Naive B cell (primary cell): ENCODE data around the gene IMPA2. TPM values are rescaled to one million over a fixed set of nuclear protein-coding genes. Genes with fewer than 3 reads are reported as not detected.

Experiments used
- ATAC-seq, 2 donors: fragments of 150-1000 bp; cut with Tn5 transposase; 2 replicates each; pipeline ENCODE4 v1.10.0; 2021; ENCODE audit warnings: low read depth in 2 of 2, mild to moderate bottlenecking in 2 of 2, moderate library complexity in 2 of 2
- DNase-seq: peaks from one replicate; pipeline ENCODE4 v3.0.0; 2022
- H3K27ac Mint-ChIP-seq, 6 donors: one replicate each; pipeline ENCODE4 v1.8.0; 2020 to 2022; ENCODE audit warnings: mild to moderate bottlenecking in 6 of 6, mixed read lengths in 6 of 6, moderate library complexity in 5 of 6, inconsistent platforms in 2 of 6
- H3K27me3 Mint-ChIP-seq, 3 donors: one replicate each; pipeline ENCODE4 v1.8.0; 2021 to 2022; ENCODE audit warnings: mixed read lengths in 3 of 3, mild to moderate bottlenecking in 1 of 3
- H3K36me3 Mint-ChIP-seq, 2 donors: one replicate each; pipeline ENCODE4 v1.8.0; 2020 to 2022; ENCODE audit warnings: mixed read lengths in 2 of 2, inconsistent platforms in 1 of 2, mild to moderate bottlenecking in 1 of 2
- H3K4me1 Mint-ChIP-seq, 3 donors: one replicate each; pipeline ENCODE4 v1.8.0; 2020 to 2022; ENCODE audit warnings: mixed read lengths in 3 of 3, inconsistent platforms in 1 of 3, mild to moderate bottlenecking in 1 of 3, moderate library complexity in 1 of 3
- H3K4me3 Mint-ChIP-seq, 8 donors: one replicate each; pipeline ENCODE4 v1.8.0; 2020 to 2022; ENCODE audit warnings: mild to moderate bottlenecking in 8 of 8, mixed read lengths in 8 of 8, moderate library complexity in 8 of 8, inconsistent platforms in 2 of 8
- H3K9me3 Mint-ChIP-seq, 7 donors: one replicate each; pipeline ENCODE4 v1.8.0; 2020 to 2022; ENCODE audit warnings: mixed read lengths in 7 of 7, mild to moderate bottlenecking in 5 of 7, inconsistent platforms in 2 of 7, moderate library complexity in 1 of 7
- polyA plus RNA-seq, 6 donors: library from polyadenylated mRNA; unstranded; fragments of 300-500 nt; fragmentation: Illumina TruSeq; gene quantifications; one replicate each; pipeline ENCODE4 v1.2.3, GENCODE V29; 2021; ENCODE audit warnings: low read depth in 6 of 6

The IMPA2 gene
- polyA plus RNA-seq, 6 donors from 2014 or later: 9.9 to 18.6 (median 13.0) TPM

DNA sequence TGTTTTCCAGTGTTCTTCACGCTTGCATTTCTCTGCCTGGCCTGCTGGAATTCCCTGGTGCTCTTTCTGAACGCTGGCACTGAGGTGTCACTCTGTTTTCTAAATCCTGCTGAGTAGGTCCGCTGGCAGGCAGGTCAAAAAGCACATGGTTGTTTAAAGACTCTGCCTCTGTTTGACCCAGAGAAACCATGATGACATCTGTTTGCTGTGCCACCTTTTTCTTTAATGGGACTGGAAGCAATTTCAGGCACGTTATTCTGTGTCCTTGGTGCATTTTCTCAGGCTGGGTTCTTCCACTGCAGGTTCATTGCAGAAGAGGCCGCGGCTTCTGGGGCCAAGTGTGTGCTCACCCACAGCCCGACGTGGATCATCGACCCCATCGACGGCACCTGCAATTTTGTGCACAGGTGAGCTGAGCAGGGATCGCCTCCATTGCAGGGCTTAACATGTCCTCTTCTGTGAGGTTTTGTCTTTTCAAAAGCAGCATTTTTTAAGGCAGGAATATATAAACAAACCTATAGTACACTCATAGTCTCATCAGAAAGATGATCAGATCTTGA, 28.4 kb downstream of the IMPA2 start:
- no peak for ATAC-seq
- DNase-seq: no peak
- no peaks in the 10 kb centered on the region for H3K9me3 Mint-ChIP-seq
- H3K4me1 Mint-ChIP-seq: peaks cover 3 to 9% (median 4%) of the 10 kb centered on the region in 3 donors
- peaks cover 5 to 7% of the 10 kb centered on the region in 2 donors for H3K36me3 Mint-ChIP-seq
- H3K27me3 Mint-ChIP-seq: no peaks in the 10 kb centered on the region
- H3K27ac Mint-ChIP-seq: peak overlapping the region in 1 of 6 donors; percentile 33
- H3K4me3 Mint-ChIP-seq: no peak overlapping the region

DNA sequence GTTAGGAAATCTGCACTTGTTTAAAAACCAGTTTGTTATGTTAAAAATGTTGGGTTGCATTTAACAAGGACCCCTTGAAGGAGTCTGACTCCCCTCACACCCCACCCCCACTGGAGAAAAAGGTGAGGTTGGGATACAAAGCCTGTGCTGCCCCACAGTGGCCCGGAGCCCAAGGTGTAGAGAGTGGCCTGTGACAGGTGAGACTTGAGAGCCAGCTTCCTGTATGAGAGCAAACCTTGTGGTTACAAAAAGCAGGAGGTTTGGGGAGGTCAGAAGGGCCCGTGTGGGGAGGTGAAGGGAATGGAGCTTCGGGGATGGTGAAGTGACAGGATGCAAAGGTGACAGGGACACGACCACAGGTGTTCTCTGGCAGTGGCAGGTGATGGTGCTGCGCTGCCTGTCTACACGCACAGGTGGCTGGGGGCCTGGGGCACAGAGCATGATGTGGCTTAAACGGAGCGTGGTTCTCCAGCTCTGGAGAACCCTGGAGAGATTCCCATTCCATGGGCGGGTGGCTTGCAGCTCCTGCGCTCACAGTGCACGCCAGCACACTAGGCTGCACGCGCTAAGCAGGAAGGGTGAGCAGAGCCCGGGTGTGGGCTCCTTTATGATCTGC, 29.0 kb downstream of the IMPA2 start:
- H3K4me1 Mint-ChIP-seq: peaks cover 0 to 5% (median 3%) of the 10 kb centered on the region in 3 donors
- ATAC-seq: no peak
- H3K9me3 Mint-ChIP-seq: no peaks in the 10 kb centered on the region
- no peaks in the 10 kb centered on the region for H3K27me3 Mint-ChIP-seq
- peaks cover 5 to 7% of the 10 kb centered on the region in 2 donors for H3K36me3 Mint-ChIP-seq
- no peak overlapping the region for H3K27ac Mint-ChIP-seq
- DNase-seq: no peak
- no peak overlapping the region for H3K4me3 Mint-ChIP-seq

DNA sequence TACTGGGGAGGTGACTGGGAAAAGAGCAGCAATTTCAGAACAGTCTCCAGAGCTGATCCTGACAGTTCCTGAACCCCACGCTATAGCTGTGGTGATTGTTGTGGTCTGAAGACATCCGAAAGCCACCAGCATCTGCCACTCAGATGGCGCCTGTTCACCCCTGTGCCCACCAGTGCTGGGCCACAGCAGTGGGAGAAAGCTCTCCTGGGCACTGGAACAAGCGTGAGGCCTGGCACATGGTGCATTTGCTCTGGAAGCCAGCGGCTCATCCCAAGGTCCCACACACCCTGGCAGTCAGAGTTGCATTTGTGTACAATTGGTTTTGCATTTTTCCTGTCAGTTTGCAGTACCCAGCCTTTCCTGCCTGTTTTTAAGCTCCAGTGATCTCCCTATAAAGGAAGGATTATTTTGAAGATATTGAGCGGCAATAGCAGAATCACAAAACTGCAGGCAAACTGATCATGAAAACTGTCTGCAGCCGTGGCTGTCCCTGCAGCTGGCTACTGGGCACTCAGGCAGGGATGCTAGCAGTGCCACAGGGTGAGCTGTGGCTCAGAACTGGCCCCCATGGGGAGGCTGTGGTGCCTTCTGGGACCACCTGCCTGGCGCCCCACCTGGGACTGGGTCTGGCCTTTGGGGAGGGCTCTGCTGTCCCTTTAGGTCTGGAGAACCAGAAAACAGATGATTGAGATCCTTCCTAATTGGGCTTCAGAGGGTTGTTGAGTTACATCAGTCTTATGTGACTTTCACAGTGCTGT, 30.1 kb downstream of the IMPA2 start:
- Mint-ChIP-seq H3K27me3 (no peaks in the 10 kb centered on the region), H3K9me3 (no peaks in the 10 kb centered on the region), H3K27ac (no peak overlapping the region), H3K4me3 (peak overlapping the region in 1 of 8 donors; percentile 12), H3K36me3 (peaks cover 5 to 7% of the 10 kb centered on the region in 2 donors), H3K4me1 (peaks cover 0 to 5% (median 3%) of the 10 kb centered on the region in 3 donors)
- DNase-seq: no peak
- no peak for ATAC-seq

DNA sequence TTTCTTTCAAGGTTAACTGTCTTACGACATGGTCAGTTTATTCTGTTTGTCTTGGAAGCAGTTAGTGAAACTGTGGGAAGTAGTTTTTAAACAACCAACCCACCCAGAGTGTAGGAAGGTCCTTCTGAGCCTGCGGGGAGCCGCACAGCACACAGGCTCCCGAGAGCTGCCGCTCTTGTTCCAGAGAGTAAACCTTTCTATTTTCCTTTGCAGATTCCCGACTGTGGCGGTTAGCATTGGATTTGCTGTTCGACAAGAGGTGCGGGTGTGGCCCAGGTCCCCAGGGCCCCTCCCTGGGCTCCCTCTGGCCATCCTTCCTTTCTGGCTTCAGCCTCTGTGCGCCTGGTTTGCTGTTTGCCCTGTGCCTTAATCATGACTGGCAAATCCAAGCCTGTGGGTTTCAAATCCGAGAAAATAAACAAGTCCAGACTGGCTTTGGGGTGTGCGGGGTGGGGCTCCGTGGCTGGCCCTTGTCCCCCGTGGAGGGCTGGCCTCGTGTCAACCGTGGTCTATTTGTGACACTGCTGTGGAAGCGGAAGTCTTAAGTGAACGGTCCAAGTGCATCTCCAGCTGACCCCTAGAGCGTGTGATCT, 30.7 kb downstream of the IMPA2 start:
- ATAC-seq: no peak
- Mint-ChIP-seq H3K27ac (no peak overlapping the region), H3K9me3 (no peaks in the 10 kb centered on the region), H3K27me3 (no peaks in the 10 kb centered on the region), H3K4me3 (no peak overlapping the region), H3K36me3 (peaks cover 7 to 9% of the 10 kb centered on the region in 2 donors), H3K4me1 (peaks cover 0 to 5% (median 3%) of the 10 kb centered on the region in 3 donors)
- DNase-seq: no peak

DNA sequence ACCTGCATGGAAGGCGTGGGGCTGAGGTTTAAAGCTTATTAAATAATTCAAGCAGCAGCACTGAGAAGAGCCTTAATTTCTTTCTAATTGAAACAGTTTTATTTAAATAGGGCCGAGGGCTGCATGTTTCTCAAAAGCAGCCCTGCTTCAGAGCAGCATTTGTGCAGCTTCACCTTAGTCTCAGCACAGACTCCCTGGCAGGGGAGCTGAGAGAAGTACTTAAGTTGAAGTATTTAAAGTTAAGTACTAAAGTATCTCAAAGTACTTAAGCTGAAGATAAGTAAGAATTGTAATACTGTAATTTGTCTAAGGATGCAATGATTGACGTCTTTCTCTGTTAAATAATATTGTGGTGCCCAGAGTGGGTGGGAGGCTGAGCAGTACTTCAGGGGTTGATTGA, 31.4 kb downstream of the IMPA2 start:
- Mint-ChIP-seq H3K27me3 (no peaks in the 10 kb centered on the region), H3K4me3 (peak overlapping the region in 1 of 8 donors; percentile 56), H3K9me3 (no peaks in the 10 kb centered on the region), H3K36me3 (peaks cover 7 to 12% of the 10 kb centered on the region in 2 donors), H3K27ac (no peak overlapping the region), H3K4me1 (peaks cover 0 to 3% (median under 1%) of the 10 kb centered on the region in 3 donors)
- DNase-seq (no peak), ATAC-seq (no peak)

DNA sequence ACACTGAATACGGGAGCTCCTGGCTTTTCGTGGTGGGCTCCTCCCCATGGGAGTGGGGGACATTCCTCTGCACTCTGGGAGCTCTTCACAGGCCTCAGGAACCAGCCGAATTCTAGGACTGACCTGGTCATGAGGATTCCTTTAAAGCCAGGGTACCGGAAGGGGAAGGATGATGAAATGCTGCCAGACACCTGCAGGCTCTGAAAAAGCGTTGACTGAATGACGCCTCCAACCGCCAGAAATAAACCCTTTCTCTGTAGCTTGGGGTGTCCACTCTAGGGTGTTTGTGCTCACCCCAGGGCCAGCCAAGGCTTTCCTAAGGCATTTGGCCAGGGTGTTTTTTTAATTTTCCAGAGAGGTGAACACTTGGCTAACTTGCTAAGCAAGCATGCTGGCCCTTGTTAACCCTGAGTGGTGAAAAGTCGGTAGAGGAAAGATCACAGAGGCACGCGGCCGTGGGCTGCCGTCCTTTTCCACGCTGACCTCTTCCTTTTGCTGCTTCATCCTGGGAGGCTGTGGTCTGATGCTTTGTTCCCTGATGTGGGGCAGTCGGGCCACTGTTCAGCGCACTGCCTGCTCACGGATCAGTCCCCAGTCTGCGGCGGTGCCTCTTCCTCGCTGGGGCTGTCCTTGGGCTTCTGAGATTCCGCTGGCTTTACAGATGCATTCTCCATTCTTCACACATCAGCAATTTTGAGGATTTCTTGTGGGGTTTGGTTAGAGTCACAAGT, 32.0 kb downstream of the IMPA2 start:
- no peak for ATAC-seq
- Mint-ChIP-seq H3K27me3 (no peaks in the 10 kb centered on the region), H3K4me3 (no peak overlapping the region), H3K9me3 (no peaks in the 10 kb centered on the region), H3K4me1 (peaks cover 0 to 2% (median 0%) of the 10 kb centered on the region in 3 donors), H3K36me3 (peaks cover 5 to 9% of the 10 kb centered on the region in 2 donors), H3K27ac (no peak overlapping the region)
- no peak for DNase-seq

DNA sequence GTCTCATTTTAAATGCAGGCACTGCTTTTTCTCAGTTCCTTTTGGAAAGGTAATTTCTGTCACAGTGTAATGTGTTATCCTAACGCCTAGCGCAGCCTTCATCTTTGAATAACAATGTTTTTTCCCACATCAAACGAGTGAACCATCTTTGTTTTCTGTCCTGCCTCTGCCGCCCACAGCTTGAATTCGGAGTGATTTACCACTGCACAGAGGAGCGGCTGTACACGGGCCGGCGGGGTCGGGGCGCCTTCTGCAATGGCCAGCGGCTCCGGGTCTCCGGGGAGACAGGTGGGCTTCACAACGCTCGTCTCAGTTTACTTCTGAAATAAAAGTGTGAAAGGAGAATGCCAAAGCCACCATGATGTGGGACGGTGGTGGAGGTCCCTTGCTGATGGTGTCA, 32.8 kb downstream of the IMPA2 start:
- H3K9me3 Mint-ChIP-seq: no peaks in the 10 kb centered on the region
- no peak overlapping the region for H3K4me3 Mint-ChIP-seq
- no peak for ATAC-seq
- no peaks in the 10 kb centered on the region for H3K4me1 Mint-ChIP-seq
- H3K36me3 Mint-ChIP-seq: peaks cover 0 to 7% of the 10 kb centered on the region in 2 donors
- no peak overlapping the region for H3K27ac Mint-ChIP-seq
- DNase-seq: no peak
- no peaks in the 10 kb centered on the region for H3K27me3 Mint-ChIP-seq

DNA sequence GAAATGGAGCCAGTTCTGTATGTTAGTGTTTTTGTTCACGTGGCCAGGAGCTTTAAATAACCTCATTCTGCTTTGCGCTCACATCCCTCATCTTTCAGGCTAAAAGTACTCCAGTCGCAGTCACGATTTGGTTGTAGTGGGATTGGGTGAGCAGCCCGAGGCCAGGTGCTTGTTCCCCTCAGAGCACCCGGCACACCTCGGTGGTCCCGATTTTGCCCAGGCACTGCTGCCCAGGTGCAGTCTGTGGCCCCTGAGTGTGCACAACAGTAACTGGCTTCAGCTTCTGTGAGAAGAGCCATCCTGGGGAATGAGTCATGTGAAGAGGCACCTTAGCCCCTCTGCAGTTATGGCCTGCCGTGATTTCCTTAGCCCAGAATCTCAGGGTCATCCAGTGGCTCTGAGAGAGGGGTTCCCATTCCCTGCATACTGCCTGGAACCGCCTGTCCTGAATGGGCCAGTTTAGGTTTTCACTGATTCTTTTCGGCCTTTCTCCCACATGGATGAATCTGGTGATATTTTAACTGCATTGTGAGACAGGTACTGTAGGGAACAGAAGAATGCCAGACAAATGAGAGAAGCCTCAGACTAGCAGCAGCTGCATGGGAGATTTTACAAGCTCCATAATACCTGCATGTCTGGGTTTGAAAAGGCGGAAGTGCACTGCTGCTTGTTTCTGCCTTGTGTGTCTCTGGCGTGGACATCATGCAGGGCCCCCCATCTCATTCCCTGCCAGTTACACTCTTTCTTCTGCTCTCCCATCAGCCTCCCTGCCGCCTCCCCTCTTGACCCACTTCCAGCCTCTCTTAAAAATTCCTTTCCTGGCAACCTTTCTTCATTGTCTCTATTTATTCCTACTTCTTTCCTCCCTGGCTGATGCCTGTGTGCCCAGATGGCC, 33.5 kb downstream of the IMPA2 start:
- H3K4me3 Mint-ChIP-seq: peak overlapping the region in 1 of 8 donors; percentile 60
- no peaks in the 10 kb centered on the region for H3K4me1 Mint-ChIP-seq
- H3K27ac Mint-ChIP-seq: peak overlapping the region in 2 of 6 donors; percentile 2 to 68
- no peak for DNase-seq
- no peak for ATAC-seq
- no peaks in the 10 kb centered on the region for H3K9me3 Mint-ChIP-seq
- H3K36me3 Mint-ChIP-seq: peaks cover 0 to 7% of the 10 kb centered on the region in 2 donors
- no peaks in the 10 kb centered on the region for H3K27me3 Mint-ChIP-seq

DNA sequence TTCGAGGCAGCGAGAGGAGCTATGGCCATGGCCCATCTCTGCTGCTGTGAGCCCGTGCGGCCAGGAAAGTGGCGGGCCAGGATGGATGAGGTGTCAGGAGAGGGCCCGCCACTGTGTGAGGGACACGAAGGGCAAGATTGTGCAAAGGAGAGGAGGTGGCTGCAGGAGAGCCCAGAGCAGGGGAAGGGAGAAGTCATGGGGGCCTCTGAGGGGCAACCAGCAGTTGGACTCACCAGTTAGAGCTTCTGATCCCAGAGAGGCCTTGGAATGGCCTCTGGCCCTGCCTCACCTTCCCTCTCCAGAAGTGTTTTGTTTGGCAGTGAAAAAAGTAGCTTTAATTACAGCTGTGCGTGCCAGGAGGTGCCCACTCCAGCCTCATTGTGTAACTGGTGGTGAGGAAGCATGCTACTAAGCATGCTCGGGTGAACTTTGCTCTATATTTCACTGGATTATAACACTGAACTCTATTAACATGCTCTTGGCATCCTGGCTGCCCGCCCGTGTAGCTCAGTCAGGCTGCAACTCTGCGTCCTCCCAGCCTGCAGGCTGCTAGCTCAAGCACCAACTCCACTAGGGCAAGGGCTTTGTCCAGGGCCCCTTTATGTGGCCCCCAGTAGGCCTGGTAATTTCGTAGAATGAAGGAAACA, 34.2 kb downstream of the IMPA2 start:
- no peak for DNase-seq
- Mint-ChIP-seq H3K27me3 (no peaks in the 10 kb centered on the region), H3K27ac (peak overlapping the region in 2 of 6 donors; percentile 2 to 68), H3K4me3 (peak overlapping the region in 1 of 8 donors; percentile 60), H3K4me1 (peaks cover 2% of the 10 kb centered on the region in 3 donors), H3K36me3 (peaks cover 0 to 7% of the 10 kb centered on the region in 2 donors), H3K9me3 (peaks cover 0 to 2% (median 0%) of the 10 kb centered on the region in 7 donors)
- ATAC-seq: no peak

DNA sequence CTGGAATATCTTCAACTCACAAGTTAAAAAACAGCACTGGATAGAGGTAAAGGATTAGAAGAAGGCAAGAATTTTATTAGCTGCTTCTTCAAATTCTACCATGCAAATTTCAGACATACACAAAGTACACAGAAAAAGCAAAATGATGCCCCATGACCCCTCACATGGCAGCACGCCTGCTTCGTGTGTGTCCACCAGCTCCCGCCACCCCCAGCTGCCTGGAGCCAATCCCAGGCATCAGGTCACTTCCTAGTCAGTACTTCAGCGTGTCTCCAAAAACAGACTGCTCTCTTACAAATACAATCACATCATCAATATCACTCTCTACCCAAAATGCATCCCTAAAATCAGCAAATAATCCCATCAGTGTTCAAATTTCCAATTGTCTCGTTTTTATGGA, 35.8 kb downstream of the IMPA2 start:
- no peak for ATAC-seq
- no peak for DNase-seq
- Mint-ChIP-seq H3K4me3 (no peak overlapping the region), H3K27me3 (no peaks in the 10 kb centered on the region), H3K9me3 (peaks cover 0 to 2% (median 0%) of the 10 kb centered on the region in 7 donors), H3K27ac (peak overlapping the region in 1 of 6 donors; percentile 43), H3K4me1 (peaks cover 5 to 7% (median 6%) of the 10 kb centered on the region in 3 donors), H3K36me3 (peaks cover 0 to 7% of the 10 kb centered on the region in 2 donors)

DNA sequence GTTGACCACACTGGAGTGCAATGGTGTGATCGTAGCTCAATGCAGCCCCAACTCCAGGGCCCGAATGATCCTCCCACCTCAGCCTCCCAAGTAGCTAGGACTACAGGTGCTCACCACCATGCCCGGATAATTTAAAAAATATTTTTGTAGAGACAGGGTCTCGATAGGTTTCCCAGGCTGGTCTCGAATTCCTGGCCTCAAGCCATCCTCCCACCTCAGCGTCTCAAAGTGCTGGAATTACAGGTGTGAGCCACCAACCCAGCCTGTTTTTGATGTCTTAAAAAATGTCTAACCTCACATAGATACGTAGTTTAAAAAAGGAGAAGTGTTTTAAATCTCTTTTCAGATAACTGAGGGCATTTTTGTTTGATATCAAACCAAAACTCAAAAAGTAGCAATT, 37.6 kb downstream of the IMPA2 start:
- Mint-ChIP-seq H3K27me3 (no peaks in the 10 kb centered on the region), H3K4me3 (no peak overlapping the region), H3K27ac (no peak overlapping the region), H3K36me3 (peaks cover 0 to 7% of the 10 kb centered on the region in 2 donors), H3K9me3 (peaks cover 0 to 2% (median 0%) of the 10 kb centered on the region in 7 donors), H3K4me1 (peaks cover 5 to 7% (median 6%) of the 10 kb centered on the region in 3 donors)
- no peak for ATAC-seq
- DNase-seq: no peak

DNA sequence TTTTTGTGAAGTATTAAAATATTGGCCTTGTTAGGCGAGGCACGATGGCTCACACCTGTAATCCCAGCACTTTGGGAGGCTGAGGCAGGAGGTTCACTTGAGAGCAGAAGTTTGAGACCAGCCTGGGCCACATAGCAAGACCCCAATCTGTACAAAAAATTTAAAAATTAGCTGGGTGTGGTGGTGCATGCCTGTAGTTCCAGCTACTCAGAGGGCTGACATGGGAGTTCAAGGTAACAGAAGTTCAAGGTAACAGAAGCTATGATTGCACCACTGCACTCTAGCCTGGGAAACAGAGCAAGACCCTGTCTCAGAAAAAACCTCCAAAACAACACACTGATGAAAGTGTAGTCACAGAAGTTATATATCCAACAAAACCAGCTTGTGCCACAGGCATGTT, 39.8 kb downstream of the IMPA2 start:
- H3K36me3 Mint-ChIP-seq: peaks cover 0 to 7% of the 10 kb centered on the region in 2 donors
- H3K4me1 Mint-ChIP-seq: peaks cover 5 to 8% (median 7%) of the 10 kb centered on the region in 3 donors
- H3K4me3 Mint-ChIP-seq: no peak overlapping the region
- peaks cover 0 to 2% (median 0%) of the 10 kb centered on the region in 7 donors for H3K9me3 Mint-ChIP-seq
- ATAC-seq: no peak
- DNase-seq: no peak
- no peak overlapping the region for H3K27ac Mint-ChIP-seq
- H3K27me3 Mint-ChIP-seq: no peaks in the 10 kb centered on the region
